ENCODE measurements around the gene MEF2A. TPM values are rescaled to one million over a fixed set of nuclear protein-coding genes. Genes with fewer than 3 reads are reported as not detected.

MEF2A gene
- total RNA-seq, 1 experiment from 2014 or later: 19.6 TPM

DNA sequence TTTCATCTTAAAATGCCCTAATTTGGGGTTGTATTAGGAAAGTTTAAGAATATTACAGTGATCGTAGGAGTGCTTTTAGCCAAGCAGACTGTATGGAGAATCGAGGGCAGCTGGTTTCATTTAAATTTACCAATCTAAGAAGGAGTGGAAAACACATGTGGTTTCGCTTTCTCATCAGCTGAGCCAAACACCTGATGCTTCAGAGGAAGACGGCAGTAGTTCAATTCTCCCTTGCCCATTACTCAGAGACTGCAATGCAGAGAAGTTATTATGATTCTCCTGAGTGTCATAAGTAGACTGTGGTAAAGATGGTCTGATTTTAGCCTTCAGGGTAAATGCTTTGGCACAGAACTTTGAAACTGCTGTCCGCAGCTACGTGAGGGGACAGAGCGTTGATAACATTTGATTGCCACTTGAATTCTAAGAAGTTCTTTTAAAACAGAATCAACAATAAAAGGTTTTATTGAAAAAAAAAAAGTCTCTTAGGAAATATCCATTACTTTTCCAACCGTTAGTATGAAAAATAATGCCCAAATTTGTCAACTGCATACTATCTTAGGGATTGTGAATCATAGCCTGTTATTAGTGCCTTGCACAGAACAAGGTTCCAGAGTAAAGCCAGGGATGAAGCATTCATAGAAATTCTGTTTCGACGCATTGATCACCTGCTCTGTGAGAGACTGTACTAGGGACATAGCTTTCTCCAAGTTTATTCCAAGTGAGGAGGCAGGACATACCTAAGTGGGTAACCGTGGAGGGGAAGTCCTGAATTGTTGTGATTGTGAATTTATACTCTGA, 141.9 kb downstream of the MEF2A start:
- DNase-seq: no peak
- Histone ChIP-seq H3K9me3 (no peaks in the 10 kb centered on the region), H3K4me1 (peaks cover 3% of the 10 kb centered on the region; the same call in 1 of the 2 replicates), H3K27me3 (replicated peaks; ENCODE audit: control insufficient read depth, insufficient read depth, low read length) (no peaks in the 10 kb centered on the region), H3K4me3 (ENCODE audit: low read depth, low read length) (no peak overlapping the region), H3K36me3 (ENCODE audit: control insufficient read depth, insufficient read depth, low read length) (no peaks in the 10 kb centered on the region)
- BruUV-seq (replicated peaks): no TSS peak
- TF ChIP-seq, protein P1, sequence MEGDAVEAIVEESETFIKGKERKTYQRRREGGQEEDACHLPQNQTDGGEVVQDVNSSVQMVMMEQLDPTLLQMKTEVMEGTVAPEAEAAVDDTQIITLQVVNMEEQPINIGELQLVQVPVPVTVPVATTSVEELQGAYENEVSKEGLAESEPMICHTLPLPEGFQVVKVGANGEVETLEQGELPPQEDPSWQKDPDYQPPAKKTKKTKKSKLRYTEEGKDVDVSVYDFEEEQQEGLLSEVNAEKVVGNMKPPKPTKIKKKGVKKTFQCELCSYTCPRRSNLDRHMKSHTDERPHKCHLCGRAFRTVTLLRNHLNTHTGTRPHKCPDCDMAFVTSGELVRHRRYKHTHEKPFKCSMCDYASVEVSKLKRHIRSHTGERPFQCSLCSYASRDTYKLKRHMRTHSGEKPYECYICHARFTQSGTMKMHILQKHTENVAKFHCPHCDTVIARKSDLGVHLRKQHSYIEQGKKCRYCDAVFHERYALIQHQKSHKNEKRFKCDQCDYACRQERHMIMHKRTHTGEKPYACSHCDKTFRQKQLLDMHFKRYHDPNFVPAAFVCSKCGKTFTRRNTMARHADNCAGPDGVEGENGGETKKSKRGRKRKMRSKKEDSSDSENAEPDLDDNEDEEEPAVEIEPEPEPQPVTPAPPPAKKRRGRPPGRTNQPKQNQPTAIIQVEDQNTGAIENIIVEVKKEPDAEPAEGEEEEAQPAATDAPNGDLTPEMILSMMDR (IDR thresholded peaks at IDR 0.05; ENCODE audit: insufficient read depth in 1 of 2, low read depth in 1 of 2, low read length in 1 of 2, severe bottlenecking in 1 of 2, unreplicated experiment in 1 of 2): no peak
- POLR2A ChIA-PET: interaction anchor here (1.2 kb wide), 1 partner anchor 26 kb away, joined by 3 read pairs; the partner anchor contains the start of gene LYSMD4
- peaks cover 11% of the 10 kb centered on the region for H3K4me1 Mint-ChIP-seq (ENCODE audit: low read depth, unreplicated experiment)
- H3K27me3 Mint-ChIP-seq (ENCODE audit: insufficient read depth, unreplicated experiment): no peaks in the 10 kb centered on the region
- H3K27ac Mint-ChIP-seq (ENCODE audit: unreplicated experiment): no peak overlapping the region
- H3K9me3 Mint-ChIP-seq (ENCODE audit: unreplicated experiment): no peaks in the 10 kb centered on the region
- H3K36me3 Mint-ChIP-seq (ENCODE audit: insufficient read depth, unreplicated experiment): no peaks in the 10 kb centered on the region
- CTCF ChIA-PET: no interaction called here
- intact Hi-C loops (cut with micrococcal nuclease; ENCODE audit: unreplicated experiment): no loop called here
- H3K4me3 Mint-ChIP-seq (ENCODE audit: unreplicated experiment): no peak overlapping the region

DNA sequence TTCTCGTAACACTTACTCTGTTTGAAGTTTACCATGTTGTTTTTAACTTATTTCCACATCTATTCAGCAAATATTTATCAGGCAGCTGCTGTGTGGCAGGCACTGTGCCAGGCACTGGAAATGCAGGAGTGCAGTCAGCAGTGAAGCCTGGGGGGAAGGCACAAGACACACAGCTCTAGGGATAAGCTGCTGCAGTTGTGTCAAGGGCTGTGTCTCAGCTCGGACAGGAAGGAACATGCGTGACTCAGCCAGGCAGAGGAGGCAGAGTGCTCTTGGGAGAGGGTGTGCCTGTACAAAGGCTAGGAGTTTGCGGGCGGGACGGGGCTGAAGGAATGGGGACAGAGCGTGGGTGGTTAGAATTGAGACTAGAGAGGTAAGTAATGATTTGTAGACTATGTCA, 142.8 kb downstream of the MEF2A start:
- Histone ChIP-seq H3K27me3 (replicated peaks; ENCODE audit: control insufficient read depth, insufficient read depth, low read length) (no peaks in the 10 kb centered on the region), H3K9me3 (no peaks in the 10 kb centered on the region), H3K4me1 (peaks cover 3% of the 10 kb centered on the region; the same call in 1 of the 2 replicates), H3K4me3 (ENCODE audit: low read depth, low read length) (no peak overlapping the region), H3K36me3 (ENCODE audit: control insufficient read depth, insufficient read depth, low read length) (no peaks in the 10 kb centered on the region)
- intact Hi-C loops (cut with micrococcal nuclease; ENCODE audit: unreplicated experiment): no loop called here
- Mint-ChIP-seq H3K36me3 (ENCODE audit: insufficient read depth, unreplicated experiment) (no peaks in the 10 kb centered on the region), H3K27me3 (ENCODE audit: insufficient read depth, unreplicated experiment) (no peaks in the 10 kb centered on the region), H3K4me3 (ENCODE audit: unreplicated experiment) (no peak overlapping the region), H3K9me3 (ENCODE audit: unreplicated experiment) (no peaks in the 10 kb centered on the region), H3K4me1 (ENCODE audit: low read depth, unreplicated experiment) (peaks cover 6% of the 10 kb centered on the region), H3K27ac (ENCODE audit: unreplicated experiment) (no peak overlapping the region)
- no TSS peak for BruUV-seq (replicated peaks)
- CTCF ChIA-PET: no interaction called here
- TF ChIP-seq, protein P1 (IDR thresholded peaks at IDR 0.05; ENCODE audit: insufficient read depth in 1 of 2, low read depth in 1 of 2, low read length in 1 of 2, severe bottlenecking in 1 of 2, unreplicated experiment in 1 of 2): no peak
- POLR2A ChIA-PET: interaction anchor here (1.2 kb wide), 1 partner anchor 25 kb away, joined by 3 read pairs; the partner anchor contains the start of gene LYSMD4
- DNase-seq: no peak

GRCh38 chr15:99709243-99709986, 143.6 kb downstream of the MEF2A start:
- H3K4me3 ChIP-seq (ENCODE audit: low read depth, low read length): no peak overlapping the region
- ChIA-PET POLR2A (no interaction called here), CTCF (no interaction called here)
- H3K27ac Mint-ChIP-seq (ENCODE audit: unreplicated experiment): no peak overlapping the region
- H3K27me3 Mint-ChIP-seq (ENCODE audit: insufficient read depth, unreplicated experiment): no peaks in the 10 kb centered on the region
- no peaks in the 10 kb centered on the region for H3K36me3 Mint-ChIP-seq (ENCODE audit: insufficient read depth, unreplicated experiment)
- no peak for DNase-seq
- H3K4me1 Mint-ChIP-seq (ENCODE audit: low read depth, unreplicated experiment): peaks cover 3% of the 10 kb centered on the region
- H3K9me3 Mint-ChIP-seq (ENCODE audit: unreplicated experiment): no peaks in the 10 kb centered on the region
- TF ChIP-seq, protein P1 (IDR thresholded peaks at IDR 0.05; ENCODE audit: insufficient read depth in 1 of 2, low read depth in 1 of 2, low read length in 1 of 2, severe bottlenecking in 1 of 2, unreplicated experiment in 1 of 2): no peak
- no peaks in the 10 kb centered on the region for H3K4me1 ChIP-seq
- H3K9me3 ChIP-seq: no peaks in the 10 kb centered on the region
- H3K4me3 Mint-ChIP-seq (ENCODE audit: unreplicated experiment): no peak overlapping the region
- no TSS peak for BruUV-seq (replicated peaks)
- H3K27me3 ChIP-seq (replicated peaks; ENCODE audit: control insufficient read depth, insufficient read depth, low read length): no peaks in the 10 kb centered on the region
- intact Hi-C loops (cut with micrococcal nuclease; ENCODE audit: unreplicated experiment): no loop called here
- H3K36me3 ChIP-seq (ENCODE audit: control insufficient read depth, insufficient read depth, low read length): no peaks in the 10 kb centered on the region

All from Caco-2 (cell line).